Activated T-cell treated with anti-CD3 and anti-CD28 coated beads for 24 hours (primary cell): Measurements from ENCODE around the gene PCNT.
A peak's percentile ranks its signal among the peaks of the same experiment; 100 is the strongest.
"Not testable (repeated sequence)": the region's sequence is repeated elsewhere in the genome, so short reads cannot be mapped to it uniquely, and the experiment has no call there.

Source experiments
- DNase-seq: peaks from one replicate; pipeline ENCODE4 v3.0.0-alpha.2; 2020; ENCODE audit warnings: low read depth

The PCNT gene

GRCh38 chr21:46357684-46358425, 33.9 kb downstream of the PCNT start:
- no peak for DNase-seq

- DNase-seq: no peak
Observed at GRCh38 chr21:46361176-46361575, 37.2 kb downstream of the PCNT start.

GRCh38 chr21:46361935-46362334, 38.0 kb downstream of the PCNT start:
- DNase-seq: no peak

- DNase-seq: no peak
Observed at GRCh38 chr21:46362946-46363345, 39.0 kb downstream of the PCNT start.

GRCh38 chr21:46363698-46364097, 39.7 kb downstream of the PCNT start:
- no peak for DNase-seq

GRCh38 chr21:46366091-46366490, 42.1 kb downstream of the PCNT start:
- DNase-seq: no peak

- DNase-seq: no peak
Observed at GRCh38 chr21:46366561-46366960, 42.6 kb downstream of the PCNT start.

GRCh38 chr21:46366966-46367365, 43.0 kb downstream of the PCNT start:
- no peak for DNase-seq

- peak; percentile 27 for DNase-seq
Observed at GRCh38 chr21:46368533-46369285, 44.8 kb downstream of the PCNT start.

- no peak for DNase-seq
Observed at GRCh38 chr21:46369520-46370235, 45.7 kb downstream of the PCNT start.

GRCh38 chr21:46371204-46372013, 47.5 kb downstream of the PCNT start:
- DNase-seq: no peak

- DNase-seq: no peak
Observed at GRCh38 chr21:46372014-46372485, 48.1 kb downstream of the PCNT start.

GRCh38 chr21:46372947-46373346, 49.0 kb downstream of the PCNT start:
- DNase-seq: not testable (repeated sequence)

GRCh38 chr21:46374761-46375389, 50.9 kb downstream of the PCNT start:
- DNase-seq: no peak

- DNase-seq: no peak
Observed at GRCh38 chr21:46375560-46376230, 51.7 kb downstream of the PCNT start.

- DNase-seq: no peak
Observed at GRCh38 chr21:46376231-46376628, 52.3 kb downstream of the PCNT start.

GRCh38 chr21:46376856-46377453, 53.0 kb downstream of the PCNT start:
- no peak for DNase-seq

GRCh38 chr21:46377789-46378188, 53.8 kb downstream of the PCNT start:
- no peak for DNase-seq

GRCh38 chr21:46379105-46379504, 55.1 kb downstream of the PCNT start:
- no peak for DNase-seq

- DNase-seq: no peak
Observed at GRCh38 chr21:46379691-46380090, 55.7 kb downstream of the PCNT start.
